ENCODE data around the gene FBP1. TPM values are rescaled to one million over a fixed set of nuclear protein-coding genes. Genes with fewer than 3 reads are reported as not detected.
"Not testable (repeated sequence)": the region's sequence is repeated elsewhere in the genome, so short reads cannot be mapped to it uniquely, and the experiment has no call there.

Gene FBP1
- total and polyA plus RNA-seq, 2 donors from 2014 or later, result 27.3 to 266 TPM

DNA sequence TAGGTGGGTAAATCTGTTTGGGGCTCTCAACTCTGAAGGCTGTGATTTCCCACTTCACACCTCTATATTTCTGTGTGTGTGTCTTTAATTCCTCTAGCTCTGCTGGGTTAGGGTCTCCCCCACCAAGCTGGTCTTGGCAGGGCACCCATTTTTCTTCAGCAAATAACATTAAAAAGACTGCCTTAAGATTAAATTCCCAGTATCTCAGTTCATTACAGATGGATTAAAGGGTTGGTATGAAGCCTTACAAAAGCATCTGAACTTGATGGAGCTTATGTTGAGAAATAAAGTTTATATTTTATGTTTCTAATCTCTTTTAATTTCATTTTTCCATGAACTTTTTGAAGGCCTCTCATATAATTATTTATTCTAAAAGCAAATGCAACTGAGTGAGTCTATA is 72.8 kb downstream of the FBP1 start:
- FAIRE-seq (no peak), DNase-seq (no peak)
- intact Hi-C loops (cut with DNase I), result no loop called here
- no peaks in the 10 kb centered on the region for H3K9me3 ChIP-seq (ENCODE audit: control insufficient read depth in 2 of 3, insufficient read depth in 1 of 3, low read length in 3 of 3)
- no peaks in the 10 kb centered on the region for H3K27me3 ChIP-seq (ENCODE audit: control insufficient read depth, insufficient read depth, low read length)
- H3K27ac ChIP-seq (ENCODE audit: low read depth in 2 of 2, low read length in 2 of 2), result no peak overlapping the region
- TF ChIP-seq, protein P1, sequence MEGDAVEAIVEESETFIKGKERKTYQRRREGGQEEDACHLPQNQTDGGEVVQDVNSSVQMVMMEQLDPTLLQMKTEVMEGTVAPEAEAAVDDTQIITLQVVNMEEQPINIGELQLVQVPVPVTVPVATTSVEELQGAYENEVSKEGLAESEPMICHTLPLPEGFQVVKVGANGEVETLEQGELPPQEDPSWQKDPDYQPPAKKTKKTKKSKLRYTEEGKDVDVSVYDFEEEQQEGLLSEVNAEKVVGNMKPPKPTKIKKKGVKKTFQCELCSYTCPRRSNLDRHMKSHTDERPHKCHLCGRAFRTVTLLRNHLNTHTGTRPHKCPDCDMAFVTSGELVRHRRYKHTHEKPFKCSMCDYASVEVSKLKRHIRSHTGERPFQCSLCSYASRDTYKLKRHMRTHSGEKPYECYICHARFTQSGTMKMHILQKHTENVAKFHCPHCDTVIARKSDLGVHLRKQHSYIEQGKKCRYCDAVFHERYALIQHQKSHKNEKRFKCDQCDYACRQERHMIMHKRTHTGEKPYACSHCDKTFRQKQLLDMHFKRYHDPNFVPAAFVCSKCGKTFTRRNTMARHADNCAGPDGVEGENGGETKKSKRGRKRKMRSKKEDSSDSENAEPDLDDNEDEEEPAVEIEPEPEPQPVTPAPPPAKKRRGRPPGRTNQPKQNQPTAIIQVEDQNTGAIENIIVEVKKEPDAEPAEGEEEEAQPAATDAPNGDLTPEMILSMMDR (IDR thresholded peaks at IDR 0.05; ENCODE audit: borderline replicate concordance, extremely low read depth, insufficient read depth), result no peak
- no peaks in the 10 kb centered on the region for H3K4me1 ChIP-seq (ENCODE audit: control insufficient read depth in 2 of 3, insufficient read depth in 2 of 3, low read depth in 1 of 3, low read length in 3 of 3)
- H3K9ac ChIP-seq (ENCODE audit: low read length in 3 of 3), result no peak overlapping the region
- H3K36me3 ChIP-seq (ENCODE audit: control insufficient read depth in 2 of 3, insufficient read depth in 3 of 3, low read length in 3 of 3), result no peaks in the 10 kb centered on the region
- no peak overlapping the region for H3K4me3 ChIP-seq (ENCODE audit: low read length in 3 of 3)

DNA sequence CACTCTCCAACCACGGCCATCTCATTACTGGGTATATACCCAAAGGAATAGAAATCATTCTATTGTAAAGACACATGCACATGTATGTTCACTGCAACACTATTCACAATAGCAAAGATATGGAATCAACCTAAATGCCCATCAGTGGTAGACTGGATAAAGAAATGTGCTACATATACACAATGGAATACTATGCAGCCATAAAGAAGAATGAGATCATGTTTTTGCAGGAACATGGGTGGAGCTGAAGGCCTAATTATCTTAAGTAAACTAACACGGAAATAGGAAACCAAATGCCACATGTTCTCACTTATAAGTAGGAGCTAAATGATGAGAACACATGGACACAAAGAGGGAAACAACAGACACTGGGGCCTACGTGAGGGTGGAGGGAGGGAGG is 75.0 kb downstream of the FBP1 start:
- not testable (repeated sequence) for H3K27ac ChIP-seq (ENCODE audit: low read depth in 2 of 2, low read length in 2 of 2); H3K9me3 ChIP-seq (ENCODE audit: control insufficient read depth in 2 of 3, insufficient read depth in 1 of 3, low read length in 3 of 3)

DNA sequence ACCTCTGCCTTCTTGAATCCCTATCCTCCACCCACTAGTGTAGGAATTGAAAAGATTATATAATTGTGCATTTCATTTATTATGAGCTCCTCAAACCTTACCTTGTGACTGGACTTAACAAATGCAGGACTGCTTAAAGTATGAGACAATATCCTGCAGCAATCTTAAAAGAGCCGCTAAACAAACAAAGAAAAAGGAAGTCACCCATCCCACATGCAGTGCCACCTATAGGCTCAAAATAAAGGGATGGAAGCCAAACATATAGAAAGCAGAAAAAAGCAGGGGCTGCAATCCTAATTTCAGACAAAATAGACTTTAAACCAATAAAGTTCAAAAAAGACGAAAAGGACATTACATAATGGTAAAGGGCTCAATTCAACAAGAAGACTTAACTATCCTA is 75.8 kb downstream of the FBP1 start:
- H3K27ac ChIP-seq (ENCODE audit: low read depth in 2 of 2, low read length in 2 of 2), result no peak overlapping the region
- no peaks in the 10 kb centered on the region for H3K4me1 ChIP-seq (ENCODE audit: control insufficient read depth in 2 of 3, insufficient read depth in 2 of 3, low read depth in 1 of 3, low read length in 3 of 3)
- DNase-seq (no peak), FAIRE-seq (no peak)
- TF ChIP-seq, protein P1 (IDR thresholded peaks at IDR 0.05; ENCODE audit: borderline replicate concordance, extremely low read depth, insufficient read depth), result no peak
- no peaks in the 10 kb centered on the region for H3K27me3 ChIP-seq (ENCODE audit: control insufficient read depth, insufficient read depth, low read length)
- H3K36me3 ChIP-seq (ENCODE audit: control insufficient read depth in 2 of 3, insufficient read depth in 3 of 3, low read length in 3 of 3), result no peaks in the 10 kb centered on the region
- H3K9me3 ChIP-seq (ENCODE audit: control insufficient read depth in 2 of 3, insufficient read depth in 1 of 3, low read length in 3 of 3), result no peaks in the 10 kb centered on the region
- intact Hi-C loops (cut with DNase I), result no loop called here
- H3K9ac ChIP-seq (ENCODE audit: low read length in 3 of 3), result no peak overlapping the region
- no peak overlapping the region for H3K4me3 ChIP-seq (ENCODE audit: low read length in 3 of 3)

More for the DNA sequence above, 75.0 kb downstream of the FBP1 start:
- H3K4me3 ChIP-seq (ENCODE audit: low read length in 3 of 3); H3K9ac ChIP-seq (ENCODE audit: low read length in 3 of 3); H3K27me3 ChIP-seq (ENCODE audit: control insufficient read depth, insufficient read depth, low read length); DNase-seq; intact Hi-C loops (cut with DNase I); H3K4me1 ChIP-seq (ENCODE audit: control insufficient read depth in 2 of 3, insufficient read depth in 2 of 3, low read depth in 1 of 3, low read length in 3 of 3); FAIRE-seq; H3K36me3 ChIP-seq (ENCODE audit: control insufficient read depth in 2 of 3, insufficient read depth in 3 of 3, low read length in 3 of 3): not testable (repeated sequence)

DNA sequence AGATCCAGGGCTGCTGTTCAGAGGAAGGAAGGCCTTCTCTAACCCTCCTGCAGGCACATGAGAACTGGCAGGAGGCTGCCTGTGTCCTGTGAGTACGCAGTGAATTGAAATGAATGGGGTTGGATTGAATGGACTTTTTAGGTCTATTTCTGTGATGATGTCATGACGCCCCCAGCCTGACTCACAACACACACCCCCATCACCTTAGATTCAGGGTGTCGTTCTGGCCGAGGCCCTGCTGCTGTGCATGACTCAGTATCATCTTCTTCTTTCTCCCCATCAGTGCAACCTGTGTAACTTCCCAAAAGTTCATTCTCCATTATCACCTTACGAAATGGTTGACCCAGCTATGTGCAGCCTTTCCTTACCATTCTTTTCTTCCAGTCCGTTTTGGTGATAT is 79.1 kb downstream of the FBP1 start:
- TF ChIP-seq, protein P1 (IDR thresholded peaks at IDR 0.05; ENCODE audit: borderline replicate concordance, extremely low read depth, insufficient read depth), result no peak
- Histone ChIP-seq H3K27ac (ENCODE audit: low read depth in 2 of 2, low read length in 2 of 2) (no peak overlapping the region), H3K4me3 (ENCODE audit: low read length in 3 of 3) (no peak overlapping the region), H3K9ac (ENCODE audit: low read length in 3 of 3) (no peak overlapping the region), H3K4me1 (ENCODE audit: control insufficient read depth in 2 of 3, insufficient read depth in 2 of 3, low read depth in 1 of 3, low read length in 3 of 3) (no peaks in the 10 kb centered on the region), H3K27me3 (ENCODE audit: control insufficient read depth, insufficient read depth, low read length) (no peaks in the 10 kb centered on the region), H3K9me3 (ENCODE audit: control insufficient read depth in 2 of 3, insufficient read depth in 1 of 3, low read length in 3 of 3) (no peaks in the 10 kb centered on the region), H3K36me3 (ENCODE audit: control insufficient read depth in 2 of 3, insufficient read depth in 3 of 3, low read length in 3 of 3) (no peaks in the 10 kb centered on the region)
- intact Hi-C loops (cut with DNase I), result no loop called here
- DNase-seq, result no peak
- no peak for FAIRE-seq
